SH-SY5Y (cell line): ENCODE measurements around the gene TRIO.

Source experiments
- GATA2 ChIP-seq: IDR thresholded peaks from 2 replicates; pipeline ENCODE4 v1.6.1; 2011; ENCODE audit warnings: mild to moderate bottlenecking, low read depth, low read length
- GATA3 ChIP-seq: IDR thresholded peaks from 2 replicates; pipeline ENCODE4 v1.6.1; 2011; ENCODE audit warnings: low read depth, mild to moderate bottlenecking, low read length, moderate library complexity

DNA sequence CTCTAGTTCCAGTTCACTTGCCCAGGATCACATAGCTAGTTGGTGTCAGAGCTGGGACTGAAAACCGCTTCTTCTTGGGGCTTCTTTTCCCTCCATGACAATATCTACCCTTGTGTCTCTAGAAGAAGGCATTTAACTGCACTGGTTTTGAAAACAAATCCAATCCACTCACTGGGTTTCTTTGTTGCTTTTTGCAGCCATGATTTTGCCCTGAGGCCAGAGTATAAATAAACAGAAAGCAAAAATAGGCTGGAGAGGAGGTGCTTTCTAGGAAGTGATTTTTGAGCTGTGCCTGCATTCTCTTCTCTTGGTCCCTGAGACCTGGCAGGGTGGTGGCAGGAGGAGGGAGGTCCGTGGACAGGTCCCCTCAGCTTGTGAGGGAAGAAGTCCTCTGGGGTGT, 6.9 kb upstream of the TRIO start:
- TF ChIP-seq GATA3 = no peak
- no peak for TF ChIP-seq GATA2
